ENCODE results near the gene GULP1. TPM values are rescaled to one million over a fixed set of nuclear protein-coding genes. Genes with fewer than 3 reads are reported as not detected.

Gene GULP1
- total RNA-seq, 1 donor from 2014 or later: 95.5 TPM

DNA sequence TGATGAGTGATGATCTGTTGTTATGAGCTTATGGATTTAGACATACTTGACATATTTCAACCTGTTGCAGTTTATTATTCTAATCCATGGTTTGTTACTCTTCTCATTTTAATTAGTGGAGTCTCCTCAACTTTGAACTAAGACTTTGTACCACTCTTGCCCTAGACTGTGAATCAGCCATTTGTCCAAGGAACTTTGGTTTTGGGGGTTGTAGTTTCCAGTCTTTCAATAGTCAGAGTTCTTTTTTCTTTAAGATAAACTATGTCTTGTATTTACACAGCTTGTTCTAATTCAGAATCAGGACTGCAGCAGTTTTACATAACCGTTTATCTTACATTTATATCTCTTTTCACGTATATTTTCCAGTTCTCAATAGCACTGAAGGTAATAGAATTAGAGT, 133.6 kb downstream of the GULP1 start:
- H3K27me3 ChIP-seq (ENCODE audit: control insufficient read depth, insufficient read depth, low read length): no peaks in the 10 kb centered on the region
- no peak overlapping the region for H3K4me3 ChIP-seq (ENCODE audit: low read depth, low read length)
- DNase-seq (ENCODE audit: low read depth): no peak
- no peak for TF ChIP-seq CTCF (IDR thresholded peaks at IDR 0.05; ENCODE audit: insufficient read depth, low read length, poor library complexity, severe bottlenecking)
- no peaks in the 10 kb centered on the region for H3K36me3 ChIP-seq (ENCODE audit: control insufficient read depth, insufficient read depth, low read length)

DNA sequence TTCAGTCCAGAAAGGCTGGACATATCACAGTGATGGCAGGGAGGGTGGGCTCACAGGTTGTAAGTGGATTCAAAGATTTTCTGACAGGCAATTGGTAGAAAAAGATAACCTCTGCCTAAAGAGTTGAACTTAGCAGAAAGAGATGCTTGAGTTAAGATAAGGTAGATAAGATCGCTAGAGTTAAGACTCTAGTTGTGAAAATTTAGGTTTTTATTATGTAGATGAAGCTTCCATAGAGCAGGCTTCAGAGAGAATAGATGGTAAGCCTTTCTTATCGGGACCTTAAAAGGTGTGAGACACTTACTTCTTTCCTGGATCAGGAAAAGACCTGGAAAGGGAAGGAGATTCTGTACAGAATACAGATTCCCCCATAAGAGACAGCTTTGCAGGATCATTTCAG, 134.4 kb downstream of the GULP1 start:
- TF ChIP-seq CTCF (IDR thresholded peaks at IDR 0.05; ENCODE audit: insufficient read depth, low read length, poor library complexity, severe bottlenecking): no peak
- Histone ChIP-seq H3K27me3 (ENCODE audit: control insufficient read depth, insufficient read depth, low read length) (no peaks in the 10 kb centered on the region), H3K36me3 (ENCODE audit: control insufficient read depth, insufficient read depth, low read length) (no peaks in the 10 kb centered on the region), H3K4me3 (ENCODE audit: low read depth, low read length) (no peak overlapping the region)
- DNase-seq (ENCODE audit: low read depth): no peak

DNA sequence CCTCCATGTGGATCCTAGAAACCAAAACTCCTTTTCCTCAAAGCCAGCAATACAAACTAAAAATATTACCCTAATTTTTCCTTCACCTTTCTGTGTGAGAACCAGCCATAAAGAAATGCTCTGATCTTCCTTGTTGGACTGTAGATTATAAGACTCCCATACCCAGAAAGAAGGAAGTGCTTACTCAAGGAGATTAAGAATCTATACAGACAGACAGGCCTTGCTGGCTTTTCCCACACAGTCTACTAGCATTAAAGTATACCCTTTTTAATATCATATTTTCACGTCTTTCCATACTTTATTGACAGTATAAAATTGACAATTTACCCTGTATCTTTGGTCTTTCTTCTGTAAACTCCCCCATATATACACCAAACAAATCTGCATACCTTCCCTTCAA, 139.0 kb downstream of the GULP1 start:
- Histone ChIP-seq H3K36me3 (ENCODE audit: control insufficient read depth, insufficient read depth, low read length) (no peaks in the 10 kb centered on the region), H3K4me3 (ENCODE audit: low read depth, low read length) (no peak overlapping the region), H3K27me3 (ENCODE audit: control insufficient read depth, insufficient read depth, low read length) (no peaks in the 10 kb centered on the region)
- TF ChIP-seq CTCF (IDR thresholded peaks at IDR 0.05; ENCODE audit: insufficient read depth, low read length, poor library complexity, severe bottlenecking): no peak
- DNase-seq (ENCODE audit: low read depth): no peak

DNA sequence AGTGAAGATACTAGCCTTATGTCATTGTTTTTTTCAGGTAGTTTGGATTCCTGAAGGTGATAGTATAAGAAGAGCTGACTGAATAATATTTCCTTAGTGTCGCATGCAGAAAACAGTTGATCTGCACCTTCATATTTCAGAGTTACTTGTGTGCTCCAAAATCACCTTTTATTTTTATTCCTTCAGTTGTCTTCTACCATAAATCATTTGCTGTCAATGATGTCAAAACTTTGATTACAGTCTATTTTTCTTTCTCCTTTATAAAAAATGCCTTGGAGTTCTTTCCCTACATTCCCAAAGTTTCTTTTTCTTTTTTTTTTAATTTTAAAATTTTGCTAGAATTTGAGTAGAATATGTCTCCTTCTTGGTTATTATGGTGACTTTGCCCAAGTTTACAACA, 142.3 kb downstream of the GULP1 start:
- Histone ChIP-seq H3K4me3 (ENCODE audit: low read depth, low read length) (no peak overlapping the region), H3K27me3 (ENCODE audit: control insufficient read depth, insufficient read depth, low read length) (no peaks in the 10 kb centered on the region), H3K36me3 (ENCODE audit: control insufficient read depth, insufficient read depth, low read length) (no peaks in the 10 kb centered on the region)
- TF ChIP-seq CTCF (IDR thresholded peaks at IDR 0.05; ENCODE audit: insufficient read depth, low read length, poor library complexity, severe bottlenecking): no peak
- DNase-seq (ENCODE audit: low read depth): no peak

- H3K36me3 ChIP-seq (ENCODE audit: control insufficient read depth, insufficient read depth, low read length): no peaks in the 10 kb centered on the region
- H3K4me3 ChIP-seq (ENCODE audit: low read depth, low read length): no peak overlapping the region
- no peak for DNase-seq (ENCODE audit: low read depth)
- no peak for TF ChIP-seq CTCF (IDR thresholded peaks at IDR 0.05; ENCODE audit: insufficient read depth, low read length, poor library complexity, severe bottlenecking)
- H3K27me3 ChIP-seq (ENCODE audit: control insufficient read depth, insufficient read depth, low read length): no peaks in the 10 kb centered on the region
These were observed 143.4 kb downstream of the GULP1 start for GRCh38 chr2:188435115-188435514.

DNA sequence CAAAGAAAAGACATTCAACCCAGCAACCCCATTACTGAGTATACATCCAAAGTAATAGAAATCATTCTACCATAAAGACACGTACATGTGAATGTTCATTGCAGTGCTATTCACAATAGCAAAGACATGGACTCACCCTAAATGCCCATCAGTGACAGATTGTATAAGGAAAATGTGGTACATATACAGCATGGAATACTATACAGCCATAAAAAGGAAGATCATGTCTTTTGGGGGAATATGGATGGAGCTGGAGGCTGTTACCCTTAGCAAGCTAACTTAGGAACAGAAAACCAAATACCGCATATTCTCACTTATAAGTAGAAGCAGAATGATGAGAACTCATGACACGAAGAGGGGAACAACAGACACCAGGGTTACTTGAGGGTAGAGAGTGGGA, 145.9 kb downstream of the GULP1 start:
- TF ChIP-seq CTCF (IDR thresholded peaks at IDR 0.05; ENCODE audit: insufficient read depth, low read length, poor library complexity, severe bottlenecking): no peak
- H3K36me3 ChIP-seq (ENCODE audit: control insufficient read depth, insufficient read depth, low read length): no peaks in the 10 kb centered on the region
- no peaks in the 10 kb centered on the region for H3K27me3 ChIP-seq (ENCODE audit: control insufficient read depth, insufficient read depth, low read length)
- no peak for DNase-seq (ENCODE audit: low read depth)
- no peak overlapping the region for H3K4me3 ChIP-seq (ENCODE audit: low read depth, low read length)

All from kidney epithelial cell (primary cell).